Measurements from ENCODE around the gene MGAT5B. TPM values are rescaled to one million over a fixed set of nuclear protein-coding genes. Genes with fewer than 3 reads are reported as not detected.

Gene MGAT5B
- polyA plus RNA-seq, 1 donor: 1.5 TPM

- DNase-seq: no peak
These were observed 58.1 kb downstream of the MGAT5B start for GRCh38 chr17:76926237-76926866.

- no peak for DNase-seq
These were observed 59.4 kb downstream of the MGAT5B start for GRCh38 chr17:76927577-76927976.

GRCh38 chr17:76927982-76928381 is 59.8 kb downstream of the MGAT5B start:
- no peak for DNase-seq

GRCh38 chr17:76929148-76929547 is 60.9 kb downstream of the MGAT5B start:
- no peak for DNase-seq

GRCh38 chr17:76929601-76930000 is 61.4 kb downstream of the MGAT5B start:
- no peak for DNase-seq

- DNase-seq: no peak
These were observed 61.9 kb downstream of the MGAT5B start for GRCh38 chr17:76930107-76930506.

GRCh38 chr17:76932402-76933333 is 64.5 kb downstream of the MGAT5B start:
- no peak for DNase-seq

GRCh38 chr17:76934561-76935320 is 66.5 kb downstream of the MGAT5B start:
- no peak for DNase-seq

GRCh38 chr17:76935331-76935730 is 67.1 kb downstream of the MGAT5B start:
- DNase-seq: no peak

GRCh38 chr17:76937238-76937637 is 69.0 kb downstream of the MGAT5B start:
- no peak for DNase-seq

- DNase-seq: no peak
These were observed 69.8 kb downstream of the MGAT5B start for GRCh38 chr17:76938009-76938408.

GRCh38 chr17:76940295-76940694 is 72.1 kb downstream of the MGAT5B start:
- no peak for DNase-seq

GRCh38 chr17:76940738-76941350 is 72.6 kb downstream of the MGAT5B start:
- DNase-seq: no peak

- DNase-seq: no peak
These were observed 75.0 kb downstream of the MGAT5B start for GRCh38 chr17:76943202-76943601.

GRCh38 chr17:76943781-76944213 is 75.6 kb downstream of the MGAT5B start:
- DNase-seq: no peak

GRCh38 chr17:76944477-76944876 is 76.3 kb downstream of the MGAT5B start:
- no peak for DNase-seq

- no peak for DNase-seq
These were observed 78.0 kb downstream of the MGAT5B start for GRCh38 chr17:76946111-76946771.

- no peak for DNase-seq
These were observed 78.5 kb downstream of the MGAT5B start for GRCh38 chr17:76946772-76947135.

GRCh38 chr17:76947309-76947708 is 79.1 kb downstream of the MGAT5B start:
- DNase-seq: no peak

- no peak for DNase-seq
These were observed 79.6 kb downstream of the MGAT5B start for GRCh38 chr17:76947771-76948170.

- no peak for DNase-seq
These were observed 80.1 kb downstream of the MGAT5B start for GRCh38 chr17:76948301-76948700.
